Natural killer cell (primary cell): Measurements from ENCODE around the gene TLR6. TPM values are rescaled to one million over a fixed set of nuclear protein-coding genes. Genes with fewer than 3 reads are reported as not detected.

Source experiments
- ATAC-seq, 3 donors: fragments of 150-1000 bp in 2 of 3; fragments of 200-7000 bp in 1 of 3; cut with Tn5 transposase; 1 replicate in 1 of 3; 2 replicates in 2 of 3; pipeline ENCODE4 v1.10.0; 2021; ENCODE audit warnings: mild to moderate bottlenecking in 2 of 3, moderate library complexity in 2 of 3
- DNase-seq, 2 donors: peaks; one replicate each; pipeline versions ENCODE4 v3.0.0 to v3.0.0-alpha.2; 2013 to 2021; ENCODE audit warnings: mixed read lengths in 1 of 2
- H3K27ac ChIP-seq: one replicate; pipeline ENCODE4 v1.5.1; 2013; ENCODE audit warnings: mild to moderate bottlenecking, low read length
- H3K27me3 ChIP-seq: one replicate; pipeline ENCODE4 v1.6.1; 2013; ENCODE audit warnings: low read length; ENCODE audit not compliant: control insufficient read depth, insufficient read depth
- H3K36me3 ChIP-seq: one replicate; pipeline ENCODE4 v1.6.1; 2013; ENCODE audit warnings: low read length; ENCODE audit not compliant: control insufficient read depth, insufficient read depth
- H3K4me1 ChIP-seq: one replicate; pipeline ENCODE4 v1.6.1; 2013; ENCODE audit warnings: low read length; ENCODE audit not compliant: control insufficient read depth, insufficient read depth
- H3K4me3 ChIP-seq: one replicate; pipeline ENCODE4 v1.5.1; 2013; ENCODE audit warnings: low read length
- H3K9me3 ChIP-seq: one replicate; pipeline ENCODE4 v1.6.1; 2013; ENCODE audit warnings: low read length; ENCODE audit not compliant: control insufficient read depth, insufficient read depth
- H3K27ac Mint-ChIP-seq, 2 donors: one replicate each; pipeline ENCODE4 v1.8.0; 2022; ENCODE audit warnings: mild to moderate bottlenecking in 2 of 2, mixed read lengths in 2 of 2, moderate library complexity in 1 of 2
- H3K27me3 Mint-ChIP-seq, 2 donors: one replicate each; pipeline ENCODE4 v1.8.0; 2022; ENCODE audit warnings: low read depth in 2 of 2, mixed read lengths in 2 of 2
- H3K36me3 Mint-ChIP-seq: one replicate; pipeline ENCODE4 v1.8.0; 2022; ENCODE audit warnings: mixed read lengths
- H3K4me1 Mint-ChIP-seq, 2 donors: one replicate each; pipeline ENCODE4 v1.8.0; 2022; ENCODE audit warnings: mixed read lengths in 2 of 2
- H3K4me3 Mint-ChIP-seq: one replicate; pipeline ENCODE4 v1.8.0; 2022; ENCODE audit warnings: mild to moderate bottlenecking, moderate library complexity, mixed read lengths
- H3K9me3 Mint-ChIP-seq, 2 donors: one replicate each; pipeline ENCODE4 v1.8.0; 2022; ENCODE audit warnings: mixed read lengths in 2 of 2
- CTCF ChIP-seq: fragments of 200-600 bp; IDR thresholded peaks from one replicate; pipeline ENCODE4 v1.8.0; 2022; ENCODE audit warnings: antibody characterized with exemption
- WGBS: methylation state at CpG from one replicate; pipeline ENCODE4 v1.1.7; 2013; ENCODE audit warnings: missing lambda C conversion rate; ENCODE audit not compliant: insufficient coverage; 5-methylcytosine and 5-hydroxymethylcytosine counted together
- intact Hi-C: fragments of 100-400 bp; cut with micrococcal nuclease; formaldehyde crosslinking; loops from one replicate; pipeline ENCODE4 v1.14.2; 2022
- total RNA-seq, 4 donors: library from RNA; stranded (reverse); fragments of 120-200 nt in 1 of 4; gene quantifications; one replicate each; pipeline versions ENCODE4 v1.2.3 to v1.2.4, GENCODE V29; 2013 to 2022

The TLR6 gene
- total RNA-seq, 3 donors from 2014 or later (not counting 1 experiment from before 2014, with no cell fraction given): 6.3 to 9.8 (median 6.8) TPM

GRCh38 chr4:38804654-38805295 lies 51.8 kb downstream of the TLR6 start, which contains the start of gene TLR1:
Gene TLR1, minus strand, starts transcription at chr4:38804791. Its CDS starts 5,960 bp downstream, at chr4:38798831.
- intact Hi-C loops: loop anchor here (2.0 to 10.0 kb wide), 3 partner anchors 46 to 120 kb away; partner anchors contain the start of gene TLR6
- peak within 1 kb of the TSS; percentile 99 for H3K4me3 Mint-ChIP-seq
- H3K27ac ChIP-seq: peak within 1 kb of the TSS; percentile 63
- no peaks in the 10 kb centered on the region for H3K27me3 ChIP-seq
- H3K36me3 Mint-ChIP-seq: peaks cover 37% of the 10 kb centered on the region
- DNase-seq (peak in 1 of 2 donors; percentile 77), ATAC-seq (peak; percentile 82 to 85 (median 83))
- peak within 1 kb of the TSS; percentile 94 for H3K27ac Mint-ChIP-seq
- no peaks in the 10 kb centered on the region for H3K27me3 Mint-ChIP-seq
- peaks cover 32% of the 10 kb centered on the region for H3K4me1 ChIP-seq
- peaks cover 41 to 51% of the 10 kb centered on the region in 2 donors for H3K4me1 Mint-ChIP-seq
- peaks cover 31% of the 10 kb centered on the region for H3K36me3 ChIP-seq
- peak within 1 kb of the TSS; percentile 58 for H3K4me3 ChIP-seq
- peaks cover 6 to 7% of the 10 kb centered on the region in 2 donors for H3K9me3 Mint-ChIP-seq
- 41% methylated on average over 3 of the region's 7 CpGs for WGBS
- peak; percentile 78 for TF ChIP-seq CTCF
- peaks cover 28% of the 10 kb centered on the region for H3K9me3 ChIP-seq

- ATAC-seq: peak; percentile 27 to 63 (median 51)
- TF ChIP-seq CTCF: no peak
- peaks cover 8 to 10% of the 10 kb centered on the region in 2 donors for H3K9me3 Mint-ChIP-seq
- DNase-seq: peak in 1 of 2 donors; percentile 36
- Histone ChIP-seq H3K4me1 (peaks cover 32% of the 10 kb centered on the region), H3K9me3 (peaks cover 32% of the 10 kb centered on the region), H3K36me3 (peaks cover 38% of the 10 kb centered on the region), H3K27ac (peak overlapping the region; percentile 63), H3K27me3 (no peaks in the 10 kb centered on the region), H3K4me3 (peak overlapping the region; percentile 58)
- H3K36me3 Mint-ChIP-seq: peaks cover 44% of the 10 kb centered on the region
- H3K4me1 Mint-ChIP-seq: peaks cover 41 to 52% of the 10 kb centered on the region in 2 donors
- WGBS: 7% methylated on average over 5 of the region's 6 CpGs
- H3K27me3 Mint-ChIP-seq: no peaks in the 10 kb centered on the region
- intact Hi-C loops: loop anchor here (2.0 to 10.0 kb wide), 3 partner anchors 45 to 119 kb away; partner anchors contain the start of gene TLR6
- peak overlapping the region; percentile 99 for H3K4me3 Mint-ChIP-seq
- H3K27ac Mint-ChIP-seq: peak overlapping the region; percentile 94
Measured at GRCh38 chr4:38803833-38804653, 52.6 kb downstream of the TLR6 start.

- Histone ChIP-seq H3K4me3 (no peak overlapping the region), H3K27me3 (no peaks in the 10 kb centered on the region), H3K27ac (no peak overlapping the region), H3K36me3 (peaks cover 51% of the 10 kb centered on the region), H3K9me3 (peaks cover 33% of the 10 kb centered on the region), H3K4me1 (peaks cover 32% of the 10 kb centered on the region)
- intact Hi-C loops: loop anchor here (5.0 to 10.0 kb wide), 2 partner anchors 55 to 118 kb away; partner anchors contain the start of gene TLR6
- H3K4me3 Mint-ChIP-seq: peak overlapping the region; percentile 99
- WGBS: 95% methylated on average over 15 of the region's 15 CpGs
- no peak for TF ChIP-seq CTCF
- H3K27me3 Mint-ChIP-seq: no peaks in the 10 kb centered on the region
- DNase-seq: peak in 1 of 2 donors; percentile 12
- H3K4me1 Mint-ChIP-seq: peaks cover 41 to 52% of the 10 kb centered on the region in 2 donors
- peaks cover 56% of the 10 kb centered on the region for H3K36me3 Mint-ChIP-seq
- peak overlapping the region; percentile 94 for H3K27ac Mint-ChIP-seq
- ATAC-seq: no peak
- H3K9me3 Mint-ChIP-seq: peaks cover 9 to 11% of the 10 kb centered on the region in 2 donors
Measured at GRCh38 chr4:38802561-38803355, 53.9 kb downstream of the TLR6 start.
